ENCODE measurements around the gene IMPA2. TPM values are rescaled to one million over a fixed set of nuclear protein-coding genes. Genes with fewer than 3 reads are reported as not detected.

IMPA2 gene
- total RNA-seq, 1 experiment from 2014 or later: 113 TPM

GRCh38 chr18:12060182-12060870 lies 79.0 kb downstream of the IMPA2 start:
- Mint-ChIP-seq H3K4me3 (no peak overlapping the region), H3K27ac (no peak overlapping the region), H3K27me3 (ENCODE audit: low read depth) (no peaks in the 10 kb centered on the region), H3K4me1 (no peaks in the 10 kb centered on the region), H3K36me3 (no peaks in the 10 kb centered on the region), H3K9me3 (no peaks in the 10 kb centered on the region)
- ChIA-PET POLR2A (no interaction called here), CTCF (interaction anchor here (0.8 to 1.2 kb wide), 3 partner anchors 10 to 187 kb away, joined by 3 to 5 read pairs (median 3); no protein-coding TSS in a partner anchor)
- DNase-seq (ENCODE audit: low spot score) (no peak), ATAC-seq (peak; percentile 61)
- TF ChIP-seq, protein P1, sequence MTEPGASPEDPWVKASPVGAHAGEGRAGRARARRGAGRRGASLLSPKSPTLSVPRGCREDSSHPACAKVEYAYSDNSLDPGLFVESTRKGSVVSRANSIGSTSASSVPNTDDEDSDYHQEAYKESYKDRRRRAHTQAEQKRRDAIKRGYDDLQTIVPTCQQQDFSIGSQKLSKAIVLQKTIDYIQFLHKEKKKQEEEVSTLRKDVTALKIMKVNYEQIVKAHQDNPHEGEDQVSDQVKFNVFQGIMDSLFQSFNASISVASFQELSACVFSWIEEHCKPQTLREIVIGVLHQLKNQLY (CRISPR knock-in tag; IDR thresholded peaks at IDR 0.05): no peak
- TF ChIP-seq TEAD4 (CRISPR knock-in tag; IDR thresholded peaks at IDR 0.05) (no peak), KAT7 (CRISPR knock-in tag; IDR thresholded peaks at IDR 0.05; ENCODE audit: borderline replicate concordance) (no peak), ZMAT4 (CRISPR knock-in tag; IDR thresholded peaks at IDR 0.05) (no peak), ERG (CRISPR knock-in tag; IDR thresholded peaks at IDR 0.05) (no peak), ZNF317 (CRISPR knock-in tag; IDR thresholded peaks at IDR 0.05; ENCODE audit: borderline replicate concordance, low read depth) (no peak), NR2C2 (CRISPR knock-in tag; IDR thresholded peaks at IDR 0.05) (no peak), CREM (CRISPR knock-in tag; IDR thresholded peaks at IDR 0.05) (no peak), ZNF232 (CRISPR knock-in tag; IDR thresholded peaks at IDR 0.05) (no peak), CDX4 (CRISPR knock-in tag; IDR thresholded peaks at IDR 0.05; ENCODE audit: borderline replicate concordance) (no peak)
- TF ChIP-seq, protein P2, sequence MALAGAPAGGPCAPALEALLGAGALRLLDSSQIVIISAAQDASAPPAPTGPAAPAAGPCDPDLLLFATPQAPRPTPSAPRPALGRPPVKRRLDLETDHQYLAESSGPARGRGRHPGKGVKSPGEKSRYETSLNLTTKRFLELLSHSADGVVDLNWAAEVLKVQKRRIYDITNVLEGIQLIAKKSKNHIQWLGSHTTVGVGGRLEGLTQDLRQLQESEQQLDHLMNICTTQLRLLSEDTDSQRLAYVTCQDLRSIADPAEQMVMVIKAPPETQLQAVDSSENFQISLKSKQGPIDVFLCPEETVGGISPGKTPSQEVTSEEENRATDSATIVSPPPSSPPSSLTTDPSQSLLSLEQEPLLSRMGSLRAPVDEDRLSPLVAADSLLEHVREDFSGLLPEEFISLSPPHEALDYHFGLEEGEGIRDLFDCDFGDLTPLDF (CRISPR knock-in tag; IDR thresholded peaks at IDR 0.05): no peak

DNA sequence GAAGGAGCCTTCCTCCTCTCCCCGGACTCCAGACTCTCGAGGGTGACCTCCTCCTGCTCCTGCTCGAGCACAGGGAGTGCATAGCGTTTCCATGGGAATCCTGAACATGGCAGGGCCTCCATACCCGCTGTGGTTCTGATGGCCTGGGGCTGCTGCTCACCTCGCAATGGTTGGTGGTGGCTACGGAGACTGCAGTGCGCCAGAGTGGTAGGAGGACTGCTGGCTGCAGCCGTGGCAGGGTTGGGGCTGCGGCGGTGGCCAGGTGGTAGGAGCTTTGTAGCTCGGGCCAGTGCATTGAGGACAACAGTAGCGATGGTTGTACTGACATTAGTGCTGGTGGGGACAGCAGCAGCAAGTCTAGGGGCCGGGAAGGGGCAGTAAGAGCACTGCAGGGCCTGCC lies 80.4 kb downstream of the IMPA2 start:
- Mint-ChIP-seq H3K27me3 (ENCODE audit: low read depth) (no peaks in the 10 kb centered on the region), H3K27ac (no peak overlapping the region), H3K4me3 (no peak overlapping the region), H3K36me3 (no peaks in the 10 kb centered on the region), H3K4me1 (no peaks in the 10 kb centered on the region), H3K9me3 (no peaks in the 10 kb centered on the region)
- CTCF ChIA-PET: interaction anchor here (1.0 to 1.2 kb wide), 2 partner anchors 22 to 333 kb away, joined by 3 to 4 read pairs; no protein-coding TSS in a partner anchor
- no peak for ATAC-seq
- DNase-seq (ENCODE audit: low spot score): no peak
- POLR2A ChIA-PET: no interaction called here
- TF ChIP-seq SMAD3 (CRISPR knock-in tag; IDR thresholded peaks at IDR 0.05; ENCODE audit: borderline replicate concordance) (no peak), ATF6 (CRISPR knock-in tag; IDR thresholded peaks at IDR 0.05) (no peak), ZNF219 (CRISPR knock-in tag; IDR thresholded peaks at IDR 0.05; ENCODE audit: borderline replicate concordance) (no peak), ZMAT4 (CRISPR knock-in tag; IDR thresholded peaks at IDR 0.05) (no peak), MYBL2 (CRISPR knock-in tag; IDR thresholded peaks at IDR 0.05) (no peak), ATF3 (CRISPR knock-in tag; conservative IDR thresholded peaks at IDR 0.05) (no peak), HMGA2 (CRISPR knock-in tag; IDR thresholded peaks at IDR 0.05) (no peak), CBFB (CRISPR knock-in tag; IDR thresholded peaks at IDR 0.05; ENCODE audit: low read depth) (no peak), NR3C1 (CRISPR knock-in tag; conservative IDR thresholded peaks at IDR 0.05; ENCODE audit: low read depth) (no peak), OVOL2 (CRISPR knock-in tag; IDR thresholded peaks at IDR 0.05; ENCODE audit: borderline replicate concordance) (no peak), ATF2 (CRISPR knock-in tag; IDR thresholded peaks at IDR 0.05; ENCODE audit: borderline replicate concordance, low read depth) (no peak)
- TF ChIP-seq, protein P3, sequence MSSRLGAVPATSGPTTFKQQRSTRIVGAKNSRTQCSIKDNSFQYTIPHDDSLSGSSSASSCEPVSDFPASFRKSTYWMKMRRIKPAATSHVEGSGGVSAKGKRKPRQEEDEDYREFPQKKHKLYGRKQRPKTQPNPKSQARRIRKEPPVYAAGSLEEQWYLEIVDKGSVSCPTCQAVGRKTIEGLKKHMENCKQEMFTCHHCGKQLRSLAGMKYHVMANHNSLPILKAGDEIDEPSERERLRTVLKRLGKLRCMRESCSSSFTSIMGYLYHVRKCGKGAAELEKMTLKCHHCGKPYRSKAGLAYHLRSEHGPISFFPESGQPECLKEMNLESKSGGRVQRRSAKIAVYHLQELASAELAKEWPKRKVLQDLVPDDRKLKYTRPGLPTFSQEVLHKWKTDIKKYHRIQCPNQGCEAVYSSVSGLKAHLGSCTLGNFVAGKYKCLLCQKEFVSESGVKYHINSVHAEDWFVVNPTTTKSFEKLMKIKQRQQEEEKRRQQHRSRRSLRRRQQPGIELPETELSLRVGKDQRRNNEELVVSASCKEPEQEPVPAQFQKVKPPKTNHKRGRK (CRISPR knock-in tag; IDR thresholded peaks at IDR 0.05; ENCODE audit: borderline replicate concordance): no peak
- TF ChIP-seq, protein P2 (CRISPR knock-in tag; IDR thresholded peaks at IDR 0.05): no peak

Measured in WTC11 (cell line).